HEK293 (cell line): ENCODE data around the gene ATP5PO.

Experiments used
- CTCF ChIA-PET: fragments of 350-600 bp; formaldehyde crosslinking; extraction: SDS; loops from one replicate; lab custom pipeline; 2021; ENCODE audit warnings: antibody characterized with exemption; lab: Yijun Ruan, JAX
- POLR2A ChIA-PET: fragments of 300-600 bp; formaldehyde crosslinking; extraction: SDS; loops from one replicate; lab custom pipeline; 2020; ENCODE audit warnings: antibody characterized with exemption, inconsistent platforms; lab: Yijun Ruan, JAX
- H3K27ac ChIP-seq: fragments of 200-500 bp; sonication (Bioruptor generic); 2 replicates; pipeline ENCODE4 v1.5.1; 2014; ENCODE audit warnings: low read depth, low read length, control low read depth, inconsistent platforms; ENCODE audit errors: extremely low read depth
- H3K36me3 ChIP-seq, 2 experiments: fragments of 200-500 bp in 1 of 2; sonication (Bioruptor generic) in 1 of 2; 1 replicate in 1 of 2; 2 replicates in 1 of 2; pipeline ENCODE4 v1.5.1; 2014 to 2017; ENCODE audit warnings: inconsistent platforms in 2 of 2, low read length in 2 of 2; ENCODE audit not compliant: control insufficient read depth in 2 of 2, insufficient read depth in 1 of 2
- H3K4me1 ChIP-seq: fragments of 200-500 bp; sonication (Bioruptor generic); 2 replicates; pipeline ENCODE4 v1.5.1; 2014; ENCODE audit warnings: mild to moderate bottlenecking, low read length, inconsistent platforms; ENCODE audit not compliant: control insufficient read depth, insufficient read depth
- H3K4me3 ChIP-seq: 2 replicates; pipeline ENCODE4 v1.5.1; 2011; ENCODE audit warnings: low read depth, mild to moderate bottlenecking, control low read depth, low read length, moderate library complexity
- H3K9me3 ChIP-seq: fragments of 200-500 bp; sonication (Bioruptor generic); 2 replicates; pipeline ENCODE4 v1.5.1; 2014; ENCODE audit warnings: low read depth, low read length, inconsistent platforms; ENCODE audit not compliant: control insufficient read depth, insufficient read depth
- BCL11B ChIP-seq: fragments of 450-650 bp; formaldehyde crosslinking; IDR thresholded peaks from 2 replicates; pipeline ENCODE4 v1.5.1; 2016; ENCODE audit warnings: low read depth, missing biosample characterization, missing genetic modification characterization
- GLI4 ChIP-seq: fragments of 450-650 bp; formaldehyde crosslinking; IDR thresholded peaks from 2 replicates; pipeline ENCODE4 v1.5.1; 2016; ENCODE audit warnings: missing biosample characterization, missing genetic modification characterization
- PATZ1 ChIP-seq: fragments of 450-650 bp; formaldehyde crosslinking; IDR thresholded peaks from 2 replicates; pipeline ENCODE4 v1.5.1; 2016; ENCODE audit warnings: missing biosample characterization, missing genetic modification characterization
- WT1 ChIP-seq: fragments of 450-650 bp; formaldehyde crosslinking; IDR thresholded peaks from 2 replicates; pipeline ENCODE4 v1.5.1; 2016; ENCODE audit warnings: missing biosample characterization, missing genetic modification characterization
- ZBTB20 ChIP-seq: fragments of 450-650 bp; formaldehyde crosslinking; IDR thresholded peaks from 2 replicates; pipeline ENCODE4 v1.5.1; 2016; ENCODE audit warnings: missing biosample characterization, missing genetic modification characterization
- ZFP41 ChIP-seq: fragments of 450-650 bp; formaldehyde crosslinking; IDR thresholded peaks from 2 replicates; pipeline ENCODE4 v1.5.1; 2016; ENCODE audit warnings: missing biosample characterization, missing genetic modification characterization, borderline replicate concordance
- ZNF114 ChIP-seq: fragments of 450-650 bp; formaldehyde crosslinking; IDR thresholded peaks from 2 replicates; pipeline ENCODE4 v1.5.0; 2017; ENCODE audit warnings: missing biosample characterization, missing genetic modification characterization
- ZNF132 ChIP-seq: fragments of 450-650 bp; formaldehyde crosslinking; IDR thresholded peaks from 2 replicates; pipeline ENCODE4 v1.5.1; 2017; ENCODE audit warnings: missing biosample characterization, missing genetic modification characterization, borderline replicate concordance
- ZNF223 ChIP-seq: fragments of 450-650 bp; formaldehyde crosslinking; IDR thresholded peaks from 2 replicates; pipeline ENCODE4 v1.5.1; 2016; ENCODE audit warnings: missing biosample characterization, missing genetic modification characterization
- ZNF350 ChIP-seq: fragments of 450-650 bp; formaldehyde crosslinking; IDR thresholded peaks from 2 replicates; pipeline ENCODE4 v1.5.0; 2017; ENCODE audit warnings: missing biosample characterization, mild to moderate bottlenecking, missing genetic modification characterization
- ZNF398 ChIP-seq: fragments of 450-650 bp; formaldehyde crosslinking; IDR thresholded peaks from 2 replicates; pipeline ENCODE4 v1.5.1; 2017; ENCODE audit warnings: missing biosample characterization, missing genetic modification characterization
- ZNF449 ChIP-seq: fragments of 450-650 bp; formaldehyde crosslinking; IDR thresholded peaks from 2 replicates; pipeline ENCODE4 v1.5.1; 2017; ENCODE audit warnings: missing biosample characterization, mild to moderate bottlenecking, missing genetic modification characterization, moderate library complexity
- ZNF48 ChIP-seq: fragments of 450-650 bp; formaldehyde crosslinking; IDR thresholded peaks from 2 replicates; pipeline ENCODE4 v1.5.1; 2016; ENCODE audit warnings: missing biosample characterization, missing genetic modification characterization
- ZNF510 ChIP-seq: fragments of 450-650 bp; formaldehyde crosslinking; IDR thresholded peaks from 2 replicates; pipeline ENCODE4 v1.5.1; 2018; ENCODE audit warnings: mild to moderate bottlenecking, missing genetic modification characterization, missing biosample characterization; ENCODE audit not compliant: insufficient replicate concordance
- ZNF549 ChIP-seq: fragments of 450-650 bp; IDR thresholded peaks from 2 replicates; pipeline ENCODE4 v1.5.1; 2018; ENCODE audit warnings: missing biosample characterization, missing genetic modification characterization, mild to moderate bottlenecking, inconsistent platforms, moderate library complexity
- ZNF626 ChIP-seq: fragments of 450-650 bp; sonication (Bioruptor Pico); formaldehyde crosslinking; IDR thresholded peaks from 2 replicates; pipeline ENCODE4 v1.5.1; 2018; ENCODE audit warnings: missing biosample characterization, missing genetic modification characterization, inconsistent platforms
- ZNF664 ChIP-seq: fragments of 450-650 bp; formaldehyde crosslinking; IDR thresholded peaks from 2 replicates; pipeline ENCODE4 v1.5.1; 2016; ENCODE audit warnings: missing biosample characterization, missing genetic modification characterization
- ZNF76 ChIP-seq: fragments of 450-650 bp; formaldehyde crosslinking; IDR thresholded peaks from 2 replicates; pipeline ENCODE4; 2016; ENCODE audit warnings: low read depth, missing biosample characterization, missing genetic modification characterization, borderline replicate concordance
- ZSCAN5A ChIP-seq: fragments of 450-650 bp; formaldehyde crosslinking; IDR thresholded peaks from 2 replicates; pipeline ENCODE4 v1.5.1; 2016; ENCODE audit warnings: missing biosample characterization, missing genetic modification characterization
- TF ChIP-seq, protein P1 (sequence below): fragments of 450-650 bp; formaldehyde crosslinking; IDR thresholded peaks from 2 replicates; pipeline ENCODE4 v1.5.1; 2016; ENCODE audit warnings: missing biosample characterization, missing genetic modification characterization
- TF ChIP-seq, protein P2 (sequence below): fragments of 450-650 bp; IDR thresholded peaks from 2 replicates; pipeline ENCODE4 v1.5.1; 2018; ENCODE audit warnings: missing biosample characterization, missing genetic modification characterization
- TF ChIP-seq, protein P3 (sequence below): fragments of 450-650 bp; formaldehyde crosslinking; IDR thresholded peaks from 2 replicates; pipeline ENCODE4 v1.5.1; 2016; ENCODE audit warnings: missing biosample characterization, missing genetic modification characterization

ATP5PO gene

GRCh38 chr21:33895356-33895755 lies 20.2 kb downstream of the ATP5PO start (continued):
- TF ChIP-seq ZNF549 (tag by site-specific recombination) (no peak), ZNF449 (tag by site-specific recombination) (no peak), ZFP41 (tag by site-specific recombination) (peak; percentile 61; the same call in 1 of the 2 replicates), ZNF398 (no peak), ZNF510 (no peak), ZNF223 (tag by site-specific recombination) (no peak), ZNF48 (peak; percentile 84; the same call in 1 of the 2 replicates), ZNF664 (tag by site-specific recombination) (no peak), ZBTB20 (tag by site-specific recombination) (no peak), ZNF114 (no peak), BCL11B (no peak), WT1 (tag by site-specific recombination) (no peak), ZNF350 (tag by site-specific recombination) (no peak), GLI4 (tag by site-specific recombination) (peak; percentile 32; the same call in 1 of the 2 replicates)
- TF ChIP-seq, protein P1, sequence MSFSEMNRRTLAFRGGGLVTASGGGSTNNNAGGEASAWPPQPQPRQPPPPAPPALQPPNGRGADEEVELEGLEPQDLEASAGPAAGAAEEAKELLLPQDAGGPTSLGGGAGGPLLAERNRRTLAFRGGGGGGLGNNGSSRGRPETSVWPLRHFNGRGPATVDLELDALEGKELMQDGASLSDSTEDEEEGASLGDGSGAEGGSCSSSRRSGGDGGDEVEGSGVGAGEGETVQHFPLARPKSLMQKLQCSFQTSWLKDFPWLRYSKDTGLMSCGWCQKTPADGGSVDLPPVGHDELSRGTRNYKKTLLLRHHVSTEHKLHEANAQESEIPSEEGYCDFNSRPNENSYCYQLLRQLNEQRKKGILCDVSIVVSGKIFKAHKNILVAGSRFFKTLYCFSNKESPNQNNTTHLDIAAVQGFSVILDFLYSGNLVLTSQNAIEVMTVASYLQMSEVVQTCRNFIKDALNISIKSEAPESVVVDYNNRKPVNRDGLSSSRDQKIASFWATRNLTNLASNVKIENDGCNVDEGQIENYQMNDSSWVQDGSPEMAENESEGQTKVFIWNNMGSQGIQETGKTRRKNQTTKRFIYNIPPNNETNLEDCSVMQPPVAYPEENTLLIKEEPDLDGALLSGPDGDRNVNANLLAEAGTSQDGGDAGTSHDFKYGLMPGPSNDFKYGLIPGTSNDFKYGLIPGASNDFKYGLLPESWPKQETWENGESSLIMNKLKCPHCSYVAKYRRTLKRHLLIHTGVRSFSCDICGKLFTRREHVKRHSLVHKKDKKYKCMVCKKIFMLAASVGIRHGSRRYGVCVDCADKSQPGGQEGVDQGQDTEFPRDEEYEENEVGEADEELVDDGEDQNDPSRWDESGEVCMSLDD (tag by site-specific recombination), result no peak
- TF ChIP-seq, protein P2, sequence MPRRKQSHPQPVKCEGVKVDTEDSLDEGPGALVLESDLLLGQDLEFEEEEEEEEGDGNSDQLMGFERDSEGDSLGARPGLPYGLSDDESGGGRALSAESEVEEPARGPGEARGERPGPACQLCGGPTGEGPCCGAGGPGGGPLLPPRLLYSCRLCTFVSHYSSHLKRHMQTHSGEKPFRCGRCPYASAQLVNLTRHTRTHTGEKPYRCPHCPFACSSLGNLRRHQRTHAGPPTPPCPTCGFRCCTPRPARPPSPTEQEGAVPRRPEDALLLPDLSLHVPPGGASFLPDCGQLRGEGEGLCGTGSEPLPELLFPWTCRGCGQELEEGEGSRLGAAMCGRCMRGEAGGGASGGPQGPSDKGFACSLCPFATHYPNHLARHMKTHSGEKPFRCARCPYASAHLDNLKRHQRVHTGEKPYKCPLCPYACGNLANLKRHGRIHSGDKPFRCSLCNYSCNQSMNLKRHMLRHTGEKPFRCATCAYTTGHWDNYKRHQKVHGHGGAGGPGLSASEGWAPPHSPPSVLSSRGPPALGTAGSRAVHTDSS (tag by site-specific recombination), result no peak
- TF ChIP-seq, protein P3, sequence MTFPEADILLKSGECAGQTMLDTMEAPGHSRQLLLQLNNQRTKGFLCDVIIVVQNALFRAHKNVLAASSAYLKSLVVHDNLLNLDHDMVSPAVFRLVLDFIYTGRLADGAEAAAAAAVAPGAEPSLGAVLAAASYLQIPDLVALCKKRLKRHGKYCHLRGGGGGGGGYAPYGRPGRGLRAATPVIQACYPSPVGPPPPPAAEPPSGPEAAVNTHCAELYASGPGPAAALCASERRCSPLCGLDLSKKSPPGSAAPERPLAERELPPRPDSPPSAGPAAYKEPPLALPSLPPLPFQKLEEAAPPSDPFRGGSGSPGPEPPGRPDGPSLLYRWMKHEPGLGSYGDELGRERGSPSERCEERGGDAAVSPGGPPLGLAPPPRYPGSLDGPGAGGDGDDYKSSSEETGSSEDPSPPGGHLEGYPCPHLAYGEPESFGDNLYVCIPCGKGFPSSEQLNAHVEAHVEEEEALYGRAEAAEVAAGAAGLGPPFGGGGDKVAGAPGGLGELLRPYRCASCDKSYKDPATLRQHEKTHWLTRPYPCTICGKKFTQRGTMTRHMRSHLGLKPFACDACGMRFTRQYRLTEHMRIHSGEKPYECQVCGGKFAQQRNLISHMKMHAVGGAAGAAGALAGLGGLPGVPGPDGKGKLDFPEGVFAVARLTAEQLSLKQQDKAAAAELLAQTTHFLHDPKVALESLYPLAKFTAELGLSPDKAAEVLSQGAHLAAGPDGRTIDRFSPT (tag by site-specific recombination), result no peak

DNA sequence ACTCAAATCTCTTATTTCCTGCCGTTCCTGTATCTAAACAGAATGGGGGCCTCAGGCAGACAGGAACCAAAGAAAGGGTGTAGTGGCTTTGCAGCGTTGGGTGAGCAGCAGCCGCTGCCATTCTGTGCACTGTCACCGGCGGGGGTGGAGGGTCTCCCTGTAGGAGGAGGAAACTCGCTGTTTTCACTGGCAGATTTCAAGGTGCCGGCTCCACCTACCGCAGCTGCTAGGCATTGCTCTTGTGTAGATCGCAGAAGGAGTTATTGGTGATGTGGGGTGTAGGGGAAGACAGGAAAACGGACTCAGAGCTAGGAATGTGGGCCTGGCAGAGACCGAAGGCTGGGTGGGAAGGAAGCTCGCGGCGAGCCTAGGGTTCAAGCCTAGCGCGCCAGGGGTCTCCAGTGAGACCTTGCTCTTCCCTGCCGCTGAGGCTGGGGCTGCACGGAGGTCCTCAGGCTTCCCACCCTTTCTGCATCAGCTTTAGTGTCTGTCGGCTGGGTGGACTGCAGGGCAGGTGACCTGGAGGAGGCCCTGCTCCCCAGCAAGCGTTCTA lies 20.8 kb downstream of the ATP5PO start:
- POLR2A ChIA-PET, result interaction anchor here (0.6 to 1.0 kb wide), 3 partner anchors 250 to 351 kb away, joined by 3 to 7 read pairs (median 4); no protein-coding TSS in a partner anchor
- H3K4me1 ChIP-seq, result peaks cover 6% of the 10 kb centered on the region; the same call in 1 of the 2 replicates
- H3K9me3 ChIP-seq, result no peaks in the 10 kb centered on the region
- no peaks in the 10 kb centered on the region for H3K36me3 ChIP-seq
- H3K27ac ChIP-seq, result no peak overlapping the region
- H3K4me3 ChIP-seq, result no peak overlapping the region
- CTCF ChIA-PET, result interaction anchor here (0.5 to 2.1 kb wide), 23 partner anchors 9 to 696 kb away, joined by 3 to 16 read pairs (median 4); no protein-coding TSS in a partner anchor
- TF ChIP-seq ZNF626 (tag by site-specific recombination) (no peak), ZSCAN5A (tag by site-specific recombination) (peak; percentile 16; the same call in 1 of the 2 replicates), PATZ1 (peak; percentile 73; the same call in 1 of the 2 replicates), ZNF132 (tag by site-specific recombination) (no peak), ZNF76 (no peak)
